Right renal pelvis (tissue), 4 donors: ENCODE results near the gene TSPAN2. TPM values are rescaled to one million over a fixed set of nuclear protein-coding genes. Genes with fewer than 3 reads are reported as not detected.
"Not testable (repeated sequence)": the region's sequence is repeated elsewhere in the genome, so short reads cannot be mapped to it uniquely, and the experiment has no call there.

Source experiments
- DNase-seq, 4 donors: peaks; one replicate each; pipeline ENCODE4 v3.0.0-alpha.2; 2013; ENCODE audit warnings: low read depth in 4 of 4, low spot score in 3 of 4, missing footprints in 1 of 4
- polyA plus RNA-seq, 4 donors: library from polyadenylated mRNA; unstranded; fragments of 120-200 nt; gene quantifications; one replicate each; pipeline ENCODE4 v1.2.1, GENCODE V29; 2013; ENCODE audit not compliant: insufficient read length in 4 of 4

Gene TSPAN2
- polyA plus RNA-seq, 4 donors: 39.1 to 46.3 (median 41.2) TPM

DNA sequence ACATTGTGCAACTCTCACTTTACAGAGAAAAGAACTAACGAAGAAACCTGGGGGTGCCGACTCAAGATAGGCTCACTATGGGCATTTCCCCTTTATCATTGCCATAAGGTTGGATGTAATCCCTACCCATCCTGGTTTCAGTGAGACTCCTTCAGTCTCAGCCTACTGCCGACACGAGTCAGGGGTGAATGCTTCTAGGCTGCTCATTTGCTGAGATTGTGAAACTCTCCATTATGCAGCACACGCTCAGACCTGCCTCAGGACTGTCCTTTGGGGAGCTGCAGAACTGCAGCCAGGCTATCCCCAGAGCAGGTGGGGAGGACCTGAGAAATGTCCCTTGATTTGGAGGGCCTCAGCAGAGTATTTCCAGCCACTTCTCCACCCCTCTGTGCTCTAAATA lies 37.5 kb downstream of the TSPAN2 start:
- DNase-seq: no peak

GRCh38 chr1:115046751-115047150 lies 42.6 kb downstream of the TSPAN2 start:
- DNase-seq: no peak

GRCh38 chr1:115041654-115042053 lies 47.6 kb downstream of the TSPAN2 start:
- no peak for DNase-seq

- DNase-seq: no peak
Measured at GRCh38 chr1:115040501-115040900, 48.8 kb downstream of the TSPAN2 start.

DNA sequence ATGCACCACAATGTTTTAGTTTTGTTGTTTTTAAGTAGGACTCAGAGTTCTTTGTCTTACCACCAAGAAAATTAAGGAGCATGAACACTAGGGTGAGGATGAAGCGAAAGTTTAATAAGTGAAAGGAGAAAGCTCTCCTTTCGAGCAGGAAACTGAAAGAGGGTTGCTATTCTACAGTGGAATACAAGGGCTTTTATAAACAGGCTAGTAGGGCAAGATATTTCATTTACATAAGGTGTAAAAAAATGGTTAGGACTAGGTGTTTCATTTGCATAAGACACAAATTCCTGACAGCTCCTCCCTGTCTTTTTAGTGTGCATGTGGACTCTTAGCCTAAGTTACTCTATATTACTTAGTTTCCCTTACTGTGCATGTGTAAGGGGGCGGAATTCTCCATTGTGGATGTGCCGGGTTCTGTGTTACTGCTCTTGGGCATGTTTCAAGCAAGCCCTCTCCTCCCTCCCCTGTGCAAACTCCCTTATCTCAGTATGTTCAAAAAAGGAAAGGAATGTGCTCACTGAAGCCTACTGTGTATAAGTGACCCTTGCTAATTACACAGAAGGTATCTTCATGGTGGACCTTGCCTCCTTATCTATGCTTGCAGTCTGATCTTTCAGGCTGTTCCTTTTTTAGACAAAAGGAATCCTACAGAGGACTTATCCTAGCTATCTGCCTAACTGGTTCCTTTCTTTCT lies 52.3 kb downstream of the TSPAN2 start:
- no peak for DNase-seq

DNA sequence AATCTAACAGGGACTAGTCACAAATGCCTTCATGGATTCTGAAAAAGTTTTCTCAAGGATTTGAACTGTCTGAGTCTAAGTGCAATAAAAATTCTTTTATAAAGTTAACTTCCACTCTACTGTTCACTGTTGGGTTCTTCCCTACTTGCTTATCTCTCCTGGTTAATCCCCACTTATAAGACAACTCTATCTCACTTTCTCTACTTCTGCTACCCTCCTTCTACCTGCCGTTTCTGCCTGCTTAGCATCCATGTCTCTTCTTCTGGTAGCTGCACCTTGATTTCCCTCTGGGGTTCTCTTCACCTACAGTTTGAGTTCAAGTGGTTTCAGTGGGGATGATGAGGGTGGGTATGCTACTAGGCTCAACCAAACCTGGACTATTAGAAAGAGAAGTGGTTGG lies 53.7 kb downstream of the TSPAN2 start:
- DNase-seq: no peak

DNA sequence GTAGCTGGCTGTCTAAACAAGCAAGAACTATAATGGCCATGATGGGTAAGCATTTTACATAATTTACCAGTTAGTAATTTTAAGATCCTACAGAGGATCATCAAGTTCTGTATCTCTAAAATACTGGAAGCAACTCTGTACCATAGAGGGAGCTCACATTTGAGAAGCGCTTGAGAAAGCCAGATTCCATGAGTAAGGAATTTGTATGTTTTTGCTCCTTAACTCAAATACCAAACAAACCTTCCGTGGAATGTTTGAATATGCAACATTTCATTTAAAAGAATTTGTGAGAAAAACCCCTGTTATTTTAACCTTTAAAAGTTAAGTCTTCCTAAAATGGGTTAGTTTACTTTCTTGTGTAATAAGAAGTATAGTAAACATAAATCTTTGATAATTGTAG lies 57.7 kb downstream of the TSPAN2 start:
- DNase-seq: no peak

GRCh38 chr1:115029526-115029925 lies 59.8 kb downstream of the TSPAN2 start, which contains the start of gene TSHB:
TSHB (plus strand) TSS chr1:115029826; CDS start chr1:115033363, 3,537 bp downstream.
- DNase-seq: no peak

DNA sequence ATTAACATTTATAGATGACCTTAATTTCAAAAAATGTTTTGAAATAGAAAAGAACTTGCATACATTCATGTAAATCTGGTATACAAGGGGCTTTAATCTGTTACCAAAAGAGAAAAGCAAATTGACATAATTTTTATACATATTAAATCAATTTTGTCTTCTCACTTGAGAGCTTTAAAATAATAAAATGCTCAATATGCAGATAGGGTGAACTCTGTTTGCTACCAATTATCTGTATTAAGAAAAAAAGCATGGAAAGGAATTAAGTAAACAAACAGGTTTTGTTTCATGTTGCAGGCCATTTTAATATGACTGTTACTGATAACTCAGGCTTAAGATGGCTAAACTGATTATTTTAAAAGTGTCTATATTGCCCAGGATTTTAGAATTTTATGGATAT lies 65.7 kb downstream of the TSPAN2 start:
- no peak for DNase-seq

- DNase-seq: no peak
Measured at GRCh38 chr1:115021145-115021544, 68.2 kb downstream of the TSPAN2 start.

- DNase-seq: not testable (repeated sequence)
Measured at GRCh38 chr1:115019549-115019948, 69.8 kb downstream of the TSPAN2 start.

DNA sequence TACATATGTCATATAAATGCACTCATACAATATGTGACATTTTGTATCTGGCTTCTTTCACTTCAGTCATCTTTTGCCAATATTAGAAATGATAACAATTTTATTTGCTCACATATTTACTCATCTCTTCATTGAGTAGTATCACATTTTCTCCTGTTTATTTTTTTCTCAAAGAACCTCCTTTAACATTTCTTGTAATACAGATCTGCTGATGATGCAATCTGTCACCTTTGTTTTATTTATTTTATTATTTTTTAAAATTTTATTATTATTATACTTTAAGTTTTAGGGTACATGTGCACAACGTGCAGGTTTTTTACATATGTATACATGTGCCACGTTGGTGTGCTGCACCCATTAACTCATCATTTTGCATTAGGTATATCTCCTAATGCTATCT lies 75.5 kb downstream of the TSPAN2 start:
- no peak for DNase-seq

DNA sequence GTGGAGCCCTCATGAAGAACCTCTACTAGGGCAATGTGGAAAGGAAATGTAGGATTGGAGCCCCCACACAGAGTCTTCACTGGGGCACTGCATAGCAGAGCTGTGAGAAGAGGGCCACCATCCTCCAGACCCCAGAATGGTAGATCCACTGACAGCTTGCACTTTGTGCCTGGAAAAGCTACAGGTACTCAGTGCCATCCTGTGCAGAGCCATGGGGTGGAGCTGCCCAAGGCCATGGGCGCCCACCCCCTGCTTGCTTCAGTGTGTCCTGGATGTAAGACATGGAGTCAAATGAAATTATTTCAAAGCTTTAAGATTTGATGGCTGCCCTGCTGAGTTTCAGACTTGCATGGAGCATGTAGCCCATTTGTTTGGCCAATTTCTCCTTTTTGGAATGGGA lies 76.9 kb downstream of the TSPAN2 start:
- no peak for DNase-seq

DNA sequence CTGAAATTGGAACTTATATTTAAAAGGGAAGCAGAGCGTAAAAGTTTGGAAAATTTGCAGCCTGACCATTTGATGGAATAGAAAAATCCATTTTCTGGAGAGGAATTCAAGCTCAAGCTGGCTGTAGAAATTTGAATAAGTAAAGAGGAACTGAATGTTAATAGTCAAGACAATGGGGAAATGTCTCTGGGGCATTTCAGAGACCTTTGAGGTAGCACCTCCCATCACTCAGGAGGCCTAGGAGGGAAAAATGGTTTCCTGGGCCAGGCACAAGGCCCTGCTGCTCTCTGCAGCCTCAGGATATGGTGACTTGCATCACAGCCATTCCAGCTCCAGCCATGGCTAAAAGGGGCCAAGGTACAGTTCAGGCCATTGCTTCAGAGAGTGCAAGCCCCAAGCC lies 77.3 kb downstream of the TSPAN2 start:
- no peak for DNase-seq

DNA sequence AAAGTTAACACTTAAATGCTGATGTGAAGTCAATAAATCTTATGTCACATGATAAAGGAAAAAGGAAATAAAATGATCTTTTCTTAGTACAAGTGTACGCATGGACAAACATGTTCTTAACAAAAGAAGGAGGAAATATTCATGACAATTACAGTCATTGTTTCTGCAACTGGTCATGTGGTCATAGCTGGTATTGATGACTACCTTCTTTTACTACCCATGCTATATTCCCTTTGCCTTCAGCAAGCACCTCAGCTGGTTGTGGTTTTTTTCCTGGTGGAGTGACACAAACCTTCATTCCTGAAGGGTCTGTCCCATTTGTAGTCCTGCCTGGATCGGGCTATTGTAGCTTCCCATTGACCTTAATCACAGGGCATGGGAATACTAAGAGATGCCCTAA lies 83.1 kb downstream of the TSPAN2 start:
- DNase-seq: no peak

Other genes starting within 250 kb of the TSPAN2 start
- under 1 TPM; 0.11 to 0.39 (median 0.23) TPM for gene SYCP1, start 234.6 kb downstream of the TSPAN2 start, polyA plus RNA-seq
- under 1 TPM in 2 of 4 donors, not detected in 2; 0.43 to 0.89 TPM for gene TSHB, start 59.7 kb downstream of the TSPAN2 start, polyA plus RNA-seq
- 1 to 10 TPM; 1.7 to 2.9 (median 2.4) TPM for gene NGF, start 248.7 kb upstream of the TSPAN2 start, polyA plus RNA-seq